Stimulated activated CD4-positive, alpha-beta T cell treated with anti-CD3 and anti-CD28 coated beads, Interleukin-2, amount 100 ng/mL, for 48 hours (primary cell): ENCODE results near the gene GRB10.
"Not testable (repeated sequence)": the region's sequence is repeated elsewhere in the genome, so short reads cannot be mapped to it uniquely, and the experiment has no call there.

Experiments used
- DNase-seq, 2 donors: peaks; one replicate each; pipeline ENCODE4 v3.0.0-alpha.2; 2020

Gene GRB10

DNA sequence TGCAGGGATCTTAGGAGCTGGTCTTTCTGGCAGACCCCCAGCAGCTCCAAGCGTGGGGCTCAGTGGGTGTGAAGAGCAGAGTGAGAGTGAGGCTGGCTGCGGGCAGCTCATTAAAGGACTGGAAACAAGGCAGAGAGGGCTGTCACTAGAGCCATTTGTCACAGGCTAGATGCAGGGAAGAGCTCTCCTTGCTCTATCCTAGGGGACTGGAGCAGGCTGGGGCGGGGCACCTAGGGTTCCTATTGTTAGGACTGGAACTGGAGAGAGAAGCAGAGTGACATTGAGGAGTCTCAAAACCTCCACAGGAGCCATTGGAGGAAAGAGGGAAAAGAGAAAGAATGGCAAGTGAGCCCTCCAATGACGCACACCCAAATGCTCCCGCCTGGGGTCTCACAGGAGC is 216.7 kb downstream of the GRB10 start:
- DNase-seq: no peak

DNA sequence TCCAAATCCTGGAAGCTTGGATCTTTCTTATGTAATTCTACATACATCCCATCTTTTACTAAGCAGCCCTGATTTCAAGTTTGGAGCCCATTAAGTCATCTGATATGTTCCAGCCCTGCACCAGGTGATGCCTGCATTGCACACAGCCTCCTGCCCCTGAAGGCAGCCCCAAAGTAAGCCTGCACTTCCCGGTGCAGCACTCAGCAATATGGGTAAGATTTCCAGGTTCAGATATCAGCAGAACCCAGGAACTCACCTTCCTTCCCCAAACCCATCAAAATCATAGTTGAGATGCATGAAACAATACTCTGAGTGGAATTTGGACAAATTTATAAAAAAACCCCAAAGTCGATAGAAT is 217.2 kb downstream of the GRB10 start:
- no peak for DNase-seq

DNA sequence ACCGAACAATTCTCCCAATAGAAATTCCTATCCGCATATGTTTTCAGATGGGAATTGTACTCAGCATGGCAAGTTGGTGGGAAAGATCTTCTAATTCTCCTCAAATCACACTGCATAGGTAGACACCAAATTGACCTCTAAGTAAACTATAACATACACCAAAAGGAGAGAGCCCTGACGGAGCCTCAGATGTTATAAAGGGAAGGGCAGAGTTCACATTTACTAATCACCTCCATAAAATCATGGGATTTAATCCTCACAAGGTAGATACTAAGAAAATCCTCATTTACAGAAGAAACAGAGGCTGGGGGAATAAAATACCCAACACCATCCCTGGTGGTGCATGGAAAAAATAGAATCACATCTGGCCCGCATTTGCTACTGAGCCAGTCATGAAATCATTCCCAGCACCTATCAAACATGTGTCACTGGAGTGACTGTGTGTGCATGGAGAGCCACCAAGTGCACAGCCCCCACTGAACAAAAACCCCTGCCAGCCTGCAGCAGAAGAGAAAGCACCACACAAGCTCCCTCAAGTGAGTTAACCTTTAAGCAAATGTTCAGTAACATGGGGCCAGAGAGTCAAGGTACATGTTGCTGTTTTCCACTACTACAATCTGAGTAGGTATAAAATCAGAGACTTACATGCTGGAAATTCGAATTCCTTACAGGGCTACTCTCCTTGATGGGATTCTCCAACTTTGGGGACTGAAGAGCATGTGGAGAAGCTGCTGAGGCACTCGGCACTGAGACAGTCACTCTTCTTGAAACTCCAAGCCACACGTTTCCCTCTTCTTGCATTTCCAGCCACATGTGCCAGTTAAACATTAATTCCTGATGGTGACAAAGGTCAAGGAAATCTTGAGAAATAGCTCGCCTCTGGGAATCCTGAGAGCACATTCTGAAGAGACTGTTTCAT is 217.8 kb downstream of the GRB10 start, which contains the start of gene DDC:
Gene DDC, minus strand, starts transcription at position 766 of the 919 bp plus-strand sequence. CDS start 21,320 bp downstream, outside the sequence.
- DNase-seq: no peak

DNA sequence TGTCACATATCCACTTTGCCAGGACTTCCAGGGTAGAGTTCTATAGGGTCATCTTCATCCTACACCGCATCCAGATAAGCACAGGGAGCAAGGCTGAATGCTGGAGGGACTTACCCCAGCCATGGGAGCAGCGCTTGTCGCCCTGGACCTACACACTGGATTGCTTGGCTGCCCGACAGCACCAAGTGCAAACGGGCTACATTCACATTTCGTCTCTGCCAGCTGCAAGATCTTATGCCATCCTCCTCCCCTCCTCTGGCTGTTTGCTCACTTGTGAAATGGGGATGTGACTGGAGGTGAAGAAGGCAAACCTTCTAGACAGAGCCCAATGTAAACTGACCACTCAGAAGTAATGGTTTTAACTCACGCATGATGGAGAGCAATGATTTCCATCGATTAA is 218.5 kb downstream of the GRB10 start:
- no peak for DNase-seq

DNA sequence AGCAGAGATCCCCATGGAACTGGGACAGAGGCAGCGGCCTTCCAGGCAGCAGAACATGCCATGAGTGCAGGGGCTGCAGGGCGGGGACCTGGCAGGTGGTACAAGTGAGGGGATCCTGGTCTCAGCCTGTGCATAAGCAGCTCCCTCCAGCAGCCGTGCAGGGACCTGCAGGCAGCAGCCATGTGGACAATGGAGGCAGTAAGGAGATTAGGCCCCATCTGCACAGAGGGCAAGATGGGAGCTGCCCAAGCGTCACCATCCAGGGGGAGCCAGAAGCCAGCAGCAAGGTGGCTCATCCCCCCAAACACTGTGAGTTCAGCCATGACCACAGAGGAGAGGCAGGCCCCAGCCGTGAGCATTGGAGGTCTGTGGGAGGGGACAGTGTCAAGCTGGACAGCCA is 220.6 kb downstream of the GRB10 start:
- no peak for DNase-seq

DNA sequence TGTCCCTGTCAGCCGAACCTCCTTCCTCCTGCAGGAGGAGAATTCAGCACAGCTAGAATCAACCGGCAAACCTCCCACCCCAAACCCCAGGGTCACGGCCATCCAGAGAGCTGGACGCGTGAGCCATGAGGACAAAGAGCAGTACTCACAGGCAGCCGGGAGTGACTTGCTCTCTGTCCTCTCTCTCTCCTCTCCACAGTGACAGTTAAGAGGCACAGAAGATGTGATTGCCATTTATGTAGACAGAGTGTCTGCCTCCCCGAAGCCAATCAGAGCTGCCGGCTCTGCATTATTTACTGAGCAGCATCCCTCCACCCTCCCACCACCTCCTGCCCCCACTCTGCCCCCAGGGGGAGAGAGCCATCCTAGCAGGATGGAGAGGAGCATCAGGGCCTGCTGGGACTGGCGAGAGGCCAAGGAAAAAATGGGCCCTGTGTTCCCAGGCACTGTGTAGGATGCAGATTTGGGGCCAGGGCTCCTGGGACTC is 221.8 kb downstream of the GRB10 start:
- DNase-seq: no peak

DNA sequence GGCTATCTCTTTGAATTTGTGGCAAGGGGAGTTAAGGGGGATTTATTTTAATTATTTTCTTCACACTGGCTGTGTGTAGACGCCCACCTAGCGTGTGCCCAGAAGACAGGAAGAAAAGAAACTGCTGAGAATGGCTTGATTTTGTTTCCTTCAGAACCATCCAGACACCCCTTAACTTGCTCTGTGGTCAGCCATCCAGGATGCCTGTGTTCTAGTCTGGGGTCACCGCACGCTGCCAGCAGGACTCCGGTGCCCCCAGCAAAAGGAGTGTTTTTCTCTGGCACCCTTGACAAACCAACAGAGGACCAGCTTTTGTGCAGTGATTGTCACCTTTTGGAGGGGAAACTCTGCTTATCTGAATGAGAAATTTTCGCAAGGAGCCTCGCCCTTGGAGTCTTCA is 222.8 kb downstream of the GRB10 start:
- DNase-seq: no peak

DNA sequence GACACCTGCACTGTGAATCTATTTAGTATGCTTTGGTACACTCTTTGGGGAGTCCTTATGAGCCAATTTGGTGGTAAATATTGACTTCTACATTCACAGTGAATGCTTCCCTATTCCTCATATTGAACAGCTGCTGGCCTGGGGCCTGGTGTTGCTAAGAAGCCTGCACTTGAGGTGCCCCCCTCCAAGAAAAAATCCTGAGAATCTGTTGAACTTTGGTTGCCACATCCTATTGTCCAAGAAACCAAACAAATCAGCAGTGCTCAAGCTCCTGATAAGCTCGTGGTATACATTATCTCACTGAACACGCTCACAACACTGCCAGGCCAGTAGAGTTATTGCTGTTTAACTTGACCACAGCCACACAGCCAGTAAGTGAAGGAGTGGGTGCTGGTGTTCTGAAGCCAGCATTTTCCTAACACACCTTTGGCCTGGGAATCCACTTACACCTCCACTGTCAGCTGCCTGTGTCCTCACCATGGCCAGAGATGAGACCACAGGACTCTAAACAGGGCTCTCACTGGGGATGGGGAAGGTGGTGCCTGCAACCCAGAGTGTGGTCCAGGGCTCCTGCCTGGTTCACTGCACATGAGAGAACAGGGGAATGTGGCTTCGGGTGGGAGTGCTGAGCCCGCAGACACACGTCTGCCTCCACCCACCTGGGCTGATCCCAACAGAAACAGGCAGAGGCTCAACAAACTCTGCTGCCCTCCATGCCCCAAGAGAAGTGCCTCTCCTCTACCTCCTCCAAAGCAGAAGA is 224.2 kb downstream of the GRB10 start:
- no peak for DNase-seq

DNA sequence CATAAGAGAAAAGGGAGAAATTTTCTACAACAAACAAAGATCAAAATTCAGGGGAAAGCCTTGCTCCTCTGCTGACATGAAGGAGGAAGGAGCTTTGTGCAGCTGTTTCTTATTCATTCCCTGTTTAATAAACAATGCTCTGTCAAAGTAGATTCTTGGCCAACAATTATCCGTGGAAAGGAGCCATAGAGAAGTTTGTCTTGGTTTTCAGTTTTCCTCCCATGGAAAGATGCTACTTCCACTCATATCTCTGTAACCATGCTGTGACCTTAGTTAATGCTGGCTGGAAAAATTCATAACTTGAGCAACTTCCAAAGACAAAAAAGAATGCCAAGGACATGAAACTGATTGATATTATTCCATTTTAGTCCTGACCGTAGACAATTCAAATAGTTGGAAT is 225.6 kb downstream of the GRB10 start:
- no peak for DNase-seq

DNA sequence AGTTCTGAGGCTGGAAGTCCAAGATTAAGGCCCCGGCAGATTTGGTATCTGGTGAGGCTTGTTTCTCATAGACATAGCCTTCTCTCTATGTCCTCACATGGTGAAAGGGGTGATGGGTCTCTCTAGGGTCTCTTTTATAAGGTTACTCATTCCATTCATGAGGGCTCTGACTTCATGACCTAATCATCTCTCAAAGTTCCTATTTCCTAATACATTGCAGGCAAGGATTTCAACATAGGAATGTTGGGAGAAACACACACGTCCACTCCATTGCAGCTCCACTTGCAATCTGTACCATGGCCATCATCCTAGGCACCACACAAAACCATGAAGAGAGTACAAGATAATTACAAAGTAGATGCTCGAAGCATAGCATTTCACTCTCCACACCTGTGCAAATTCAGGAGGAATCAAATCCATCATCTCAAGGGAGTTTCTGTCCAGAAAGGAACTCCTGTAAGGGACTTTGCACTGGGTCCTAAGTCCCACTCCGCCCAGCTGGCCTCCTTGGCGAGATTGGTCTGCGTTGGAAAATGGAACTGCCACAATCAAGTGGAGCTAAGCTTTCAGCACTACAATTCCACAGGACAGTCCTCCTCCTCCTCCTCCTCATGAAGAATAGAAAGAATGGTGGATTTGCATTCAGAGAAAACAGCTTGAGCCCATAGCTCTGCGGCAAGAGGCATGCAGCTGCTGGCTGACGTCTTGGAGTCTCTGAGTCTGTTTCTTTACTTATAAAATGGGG is 226.3 kb downstream of the GRB10 start:
- DNase-seq: no peak

DNA sequence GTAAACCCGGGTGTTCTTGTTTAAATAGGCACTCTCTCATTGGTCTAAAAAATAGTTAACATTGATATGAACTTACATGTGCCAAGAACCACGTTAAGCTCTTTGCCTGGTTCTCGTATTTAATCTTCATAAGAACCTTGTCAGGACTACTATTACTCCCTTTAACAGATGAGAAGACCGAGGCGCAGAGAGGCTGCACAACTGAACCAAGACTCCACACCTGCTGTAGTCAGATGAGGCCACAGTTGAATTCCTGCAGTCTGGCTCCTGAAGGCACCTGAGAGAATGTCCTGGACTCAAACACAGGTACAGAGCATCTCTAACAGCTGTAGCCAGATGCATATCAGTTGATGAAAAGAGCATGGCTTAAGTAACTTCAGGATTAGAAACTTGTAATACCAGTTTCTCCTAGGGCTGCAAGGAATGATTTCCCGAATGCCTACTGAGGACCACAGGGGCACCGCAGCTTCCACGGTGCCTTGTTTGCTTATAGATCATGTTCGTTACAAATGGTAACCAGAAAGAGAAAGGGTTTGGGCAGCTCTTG is 227.0 kb downstream of the GRB10 start:
- no peak for DNase-seq

DNA sequence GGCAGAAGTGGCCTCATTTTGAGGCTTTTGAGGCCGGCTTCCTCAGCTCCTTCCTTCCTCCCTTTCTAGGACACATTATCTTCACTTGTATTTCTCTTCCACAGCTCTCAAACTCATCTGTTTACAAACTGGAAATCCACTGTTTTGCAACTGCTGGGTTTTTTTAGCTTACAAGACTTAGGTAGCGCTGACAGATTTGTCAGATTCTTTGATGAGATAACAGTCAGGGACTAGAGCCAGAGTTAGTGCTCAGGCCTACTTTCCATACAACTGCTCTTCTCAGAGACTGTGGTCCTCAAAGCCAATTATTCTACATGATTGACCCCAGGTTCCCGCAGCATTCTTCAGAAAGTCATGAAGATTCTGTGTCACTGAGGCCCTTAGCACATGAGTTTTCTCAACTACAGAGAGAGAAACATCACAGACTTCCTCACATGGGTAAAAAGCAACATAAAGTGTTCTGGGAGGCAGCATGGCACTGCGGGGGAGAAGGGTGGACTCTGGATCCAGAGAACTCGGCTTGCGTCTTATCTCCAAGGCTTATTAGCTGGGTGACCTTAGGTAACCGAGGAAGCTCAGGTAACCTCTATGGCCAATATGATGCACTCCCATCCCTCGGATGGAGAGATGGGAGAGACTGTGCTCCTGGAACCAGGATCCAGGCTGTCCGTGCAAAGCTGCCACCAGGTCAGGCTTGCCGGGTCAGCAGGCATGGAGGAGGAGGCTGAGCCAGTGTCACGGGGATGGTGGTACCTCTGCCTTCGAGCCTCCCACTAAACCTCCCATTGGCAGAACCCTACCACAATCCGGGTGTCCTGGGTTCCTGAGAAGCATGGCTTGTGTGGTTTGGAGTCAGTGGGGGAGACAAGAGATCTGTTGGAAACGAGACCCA is 228.0 kb downstream of the GRB10 start:
- DNase-seq: no peak

DNA sequence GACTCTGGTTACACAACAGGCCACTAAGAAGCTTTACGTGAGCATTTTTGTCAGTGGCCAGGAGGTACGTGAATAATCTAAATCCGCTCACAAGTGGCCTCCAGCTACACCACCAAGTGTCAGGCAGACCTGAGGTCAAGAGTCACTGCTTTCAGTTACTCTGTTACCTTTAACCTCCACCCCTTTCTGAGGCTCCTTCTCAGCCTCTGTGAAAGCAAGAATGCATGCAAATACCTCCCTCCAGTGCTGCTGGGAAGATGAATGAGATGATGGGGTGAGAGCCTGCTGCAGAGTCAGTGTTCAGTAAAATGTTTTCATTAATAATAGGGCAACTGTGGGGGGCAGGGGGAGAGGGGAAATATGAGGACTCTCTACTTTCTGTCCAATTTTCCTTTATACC is 228.7 kb downstream of the GRB10 start:
- DNase-seq: no peak

DNA sequence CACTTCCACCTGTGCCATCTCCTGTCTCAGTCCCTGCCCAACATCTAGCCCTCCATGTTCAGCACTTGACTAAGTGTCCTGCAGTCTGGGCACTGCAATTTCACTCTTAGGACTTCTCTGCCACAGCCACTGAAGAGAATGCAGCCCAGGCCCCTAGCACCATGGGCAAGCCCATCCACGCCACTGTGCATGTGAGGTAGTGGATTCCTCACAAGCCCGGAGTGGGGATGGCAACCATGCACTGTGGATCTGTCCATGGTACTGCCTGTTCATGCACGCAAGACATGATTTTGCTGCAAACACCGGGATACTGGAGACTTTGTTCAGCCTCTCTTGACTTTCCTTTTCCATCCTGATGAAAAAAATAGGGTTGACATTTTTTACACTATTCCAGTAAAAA is 229.8 kb downstream of the GRB10 start:
- DNase-seq: no peak

DNA sequence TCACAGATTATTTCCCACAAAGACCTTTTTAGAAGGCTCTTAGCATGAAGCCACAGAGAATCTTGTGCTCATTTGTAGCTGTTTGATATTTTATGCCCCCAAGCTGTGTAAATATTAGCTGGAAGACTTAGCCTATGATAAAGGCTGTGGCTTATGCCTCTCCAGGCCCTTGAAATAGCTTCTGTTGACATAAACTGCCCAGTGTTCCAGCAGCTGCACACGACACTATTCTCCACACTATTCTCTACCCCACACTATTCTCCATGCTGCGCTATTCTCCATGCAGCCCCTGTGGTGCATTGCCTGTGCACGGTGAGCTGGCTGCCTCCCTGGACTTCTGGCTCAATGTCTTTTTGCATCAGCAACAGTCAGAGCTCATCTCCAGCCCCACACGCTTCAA is 230.6 kb downstream of the GRB10 start:
- DNase-seq: no peak

DNA sequence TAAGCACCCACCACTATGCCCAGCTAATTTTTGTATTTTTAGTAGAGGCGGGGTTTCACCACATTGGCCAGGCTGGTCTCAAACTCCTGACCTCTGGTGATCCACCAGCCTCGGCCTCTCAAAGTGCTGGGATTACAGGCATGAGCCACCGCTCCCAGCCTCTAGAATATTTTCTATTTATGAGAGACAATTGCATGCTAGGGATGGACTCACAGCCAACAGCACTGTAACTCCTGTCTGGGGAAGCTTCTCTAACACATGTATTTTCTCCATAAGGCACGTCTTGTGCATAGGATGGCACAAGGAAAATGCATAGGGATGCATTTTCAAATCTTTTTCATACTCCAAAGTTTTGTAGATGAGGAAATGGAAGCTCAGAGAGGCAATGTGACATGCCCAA is 237.1 kb downstream of the GRB10 start:
- not testable (repeated sequence) for DNase-seq

DNA sequence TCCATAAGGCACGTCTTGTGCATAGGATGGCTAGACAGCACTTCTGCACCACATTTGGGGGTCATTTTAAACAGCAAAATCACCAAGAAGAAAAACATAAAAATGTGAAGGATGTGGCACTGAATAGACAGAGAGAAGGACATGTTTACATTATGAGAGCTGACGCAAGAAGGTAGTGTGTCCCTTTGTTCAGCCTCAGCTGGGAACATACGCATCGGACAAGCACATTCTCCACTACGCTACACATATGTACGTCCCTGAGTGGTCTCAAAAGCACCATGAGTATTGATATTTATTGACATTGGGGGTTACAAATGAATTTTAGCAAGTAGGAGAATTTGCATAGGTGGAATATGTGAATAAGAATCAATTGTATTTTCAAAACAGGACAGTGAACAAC is 237.7 kb downstream of the GRB10 start:
- DNase-seq: no peak

DNA sequence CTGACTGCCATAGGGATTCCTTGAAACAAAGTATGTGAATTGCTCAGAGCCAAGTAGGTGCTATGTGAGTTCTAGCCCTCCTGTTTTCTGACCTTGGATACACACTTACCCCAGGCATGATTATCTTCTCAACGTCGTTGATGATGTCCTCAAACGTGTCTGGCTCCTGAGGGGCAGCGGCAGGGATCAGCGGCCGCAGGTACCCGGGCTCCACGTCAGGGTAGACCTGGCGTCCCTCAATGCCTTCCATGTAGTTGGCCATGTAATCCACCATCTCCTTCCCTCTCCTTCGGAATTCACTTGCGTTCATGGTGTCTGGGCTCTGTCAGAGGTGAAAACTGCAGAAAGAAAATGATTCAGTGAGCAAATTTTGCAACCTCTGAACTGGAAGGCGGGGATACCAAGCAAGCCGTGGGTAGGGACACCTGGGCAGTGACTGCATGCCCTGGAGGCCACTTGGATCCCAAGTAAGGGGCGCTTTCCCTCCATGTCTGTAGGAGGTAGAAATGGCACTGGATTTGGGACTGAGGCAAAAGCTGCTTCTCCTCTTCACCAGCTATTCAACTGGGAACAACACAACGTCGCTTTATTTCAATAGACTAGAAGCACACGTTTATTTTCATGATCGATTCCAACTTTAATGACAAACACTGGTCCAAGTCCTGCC is 238.8 kb downstream of the GRB10 start:
- DNase-seq: no peak

DNA sequence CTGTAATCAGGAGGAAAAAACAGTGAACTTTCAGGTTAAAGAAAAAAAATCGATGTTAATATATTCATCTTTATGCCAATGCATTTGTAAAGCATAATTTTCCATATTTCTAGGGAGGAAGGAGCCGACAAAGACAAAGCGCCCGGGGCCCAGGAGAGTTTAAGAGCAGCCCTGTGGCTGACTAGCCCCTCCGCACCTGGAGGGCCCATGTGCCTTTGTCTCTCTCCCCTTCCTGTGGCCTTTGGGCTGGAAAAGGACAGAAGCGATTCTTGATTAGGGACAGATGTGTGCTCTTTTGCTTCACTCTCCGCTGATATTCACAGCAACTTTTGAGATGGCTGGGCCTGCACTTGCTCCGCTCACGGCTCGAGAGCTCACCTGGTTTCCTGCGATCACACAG is 240.6 kb downstream of the GRB10 start:
- no peak for DNase-seq

DNA sequence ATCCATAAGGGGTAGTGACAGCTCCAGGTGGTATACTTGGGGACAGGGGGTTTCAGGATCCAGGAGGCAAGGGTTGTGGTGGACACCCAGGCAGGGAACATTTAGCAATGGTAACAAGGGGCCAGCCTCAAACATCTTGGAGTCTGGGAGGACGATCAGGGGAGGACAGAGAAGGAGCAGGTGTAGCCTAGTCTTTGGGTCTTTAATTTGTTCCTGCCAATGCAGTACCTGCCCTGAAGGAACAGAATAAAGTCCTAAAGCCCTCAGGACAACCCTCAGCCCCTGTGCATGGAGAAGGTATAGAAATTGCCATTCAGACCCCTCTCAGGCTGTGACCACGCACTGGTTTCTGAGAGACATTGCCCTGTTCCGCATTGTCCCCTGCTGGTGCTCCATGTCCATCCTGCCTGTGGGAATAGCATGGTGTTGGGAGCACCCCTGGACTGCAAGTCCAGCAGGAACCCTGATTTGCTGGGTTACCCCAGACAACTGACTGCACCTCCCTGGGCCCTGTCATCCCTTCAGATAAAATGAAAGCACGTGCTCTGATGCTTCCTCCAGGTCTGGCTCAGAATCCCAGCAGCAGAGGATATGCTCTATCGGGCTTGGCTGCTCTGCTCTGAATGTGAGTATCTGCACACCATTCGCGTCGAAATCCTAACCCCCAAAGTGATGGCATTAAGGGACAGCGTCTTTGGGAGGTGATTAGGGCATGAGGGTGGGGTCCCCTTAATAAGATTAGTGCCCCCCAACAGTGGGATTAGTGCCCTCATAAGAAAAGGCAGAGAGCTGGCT is 241.7 kb downstream of the GRB10 start:
- no peak for DNase-seq
